Caco-2 (cell line): ENCODE data around the gene NSDHL. TPM values are rescaled to one million over a fixed set of nuclear protein-coding genes. Genes with fewer than 3 reads are reported as not detected.

Experiments
- BruUV-seq: library from RNA; stranded (reverse); fragments of 400-500 nt; replicated peaks from 2 replicates; lab custom pipeline; 2021; lab: Mats Ljungman, UMichigan
- CTCF ChIA-PET: fragments of 300-600 bp; sonication (Branson Sonifier 250); formaldehyde crosslinking; loops from one replicate; lab custom pipeline; 2022; ENCODE audit warnings: antibody characterized with exemption; lab: Charles Lee
- POLR2A ChIA-PET: fragments of 300-600 bp; sonication (Branson Sonifier 250); formaldehyde crosslinking; loops from one replicate; lab custom pipeline; 2022; ENCODE audit warnings: antibody characterized with exemption; lab: Charles Lee
- DNase-seq, 2 experiments: peaks; one replicate each; pipeline versions ENCODE4 v3.0.0 to v3.0.0-alpha.2; 2020 to 2022
- H3K27me3 ChIP-seq: replicated peaks from 2 replicates; pipeline ENCODE4 v1.6.0; 2011; ENCODE audit warnings: low read length; ENCODE audit not compliant: control insufficient read depth, insufficient read depth
- H3K36me3 ChIP-seq: 2 replicates; pipeline ENCODE4 v1.5.1; 2011; ENCODE audit warnings: low read length; ENCODE audit not compliant: control insufficient read depth, insufficient read depth
- H3K4me1 ChIP-seq: fragments of 250-450 bp; sonication (Bioruptor Pico); 2 replicates; pipeline ENCODE4 v1.5.1; 2020; ENCODE audit warnings: mild to moderate bottlenecking
- H3K4me3 ChIP-seq: 2 replicates; pipeline ENCODE4 v1.5.1; 2011; ENCODE audit warnings: low read depth, mild to moderate bottlenecking, control low read depth, low read length
- H3K9me3 ChIP-seq: fragments of 250-450 bp; sonication (Bioruptor Pico); 2 replicates; pipeline ENCODE4 v1.5.1; 2020; ENCODE audit warnings: mild to moderate bottlenecking, moderate library complexity
- H3K27ac Mint-ChIP-seq: one replicate; pipeline ENCODE4 v1.8.0; 2022; ENCODE audit warnings: mixed read lengths; ENCODE audit not compliant: unreplicated experiment
- H3K27me3 Mint-ChIP-seq: one replicate; pipeline ENCODE4 v1.8.0; 2022; ENCODE audit warnings: mixed read lengths; ENCODE audit not compliant: insufficient read depth, unreplicated experiment
- H3K36me3 Mint-ChIP-seq: one replicate; pipeline ENCODE4 v1.8.0; 2022; ENCODE audit warnings: mild to moderate bottlenecking, mixed read lengths; ENCODE audit not compliant: insufficient read depth, unreplicated experiment
- H3K4me1 Mint-ChIP-seq: one replicate; pipeline ENCODE4 v1.8.0; 2022; ENCODE audit warnings: low read depth, mixed read lengths; ENCODE audit not compliant: unreplicated experiment
- H3K4me3 Mint-ChIP-seq: one replicate; pipeline ENCODE4 v1.8.0; 2022; ENCODE audit warnings: mild to moderate bottlenecking, moderate library complexity, mixed read lengths; ENCODE audit not compliant: unreplicated experiment
- H3K9me3 Mint-ChIP-seq: one replicate; pipeline ENCODE4 v1.8.0; 2022; ENCODE audit warnings: mixed read lengths; ENCODE audit not compliant: unreplicated experiment
- intact Hi-C: fragments of 100-400 bp; cut with micrococcal nuclease; formaldehyde crosslinking; loops from one replicate; pipeline ENCODE4 v1.10.0; 2022; ENCODE audit not compliant: unreplicated experiment
- total RNA-seq: library from RNA; stranded (reverse); gene quantifications from 2 replicates; pipeline ENCODE4 v1.2.3, GENCODE V29; 2022
- TF ChIP-seq, protein P1 (sequence below), 2 experiments: fragments of 200-600 bp in 1 of 2; IDR thresholded peaks; 1 replicate in 1 of 2; 2 replicates in 1 of 2; pipeline versions ENCODE4 v1.5.1 to v1.8.0; 2011 to 2022; ENCODE audit warnings: antibody characterized with exemption in 1 of 2, control low read depth in 1 of 2, inconsistent platforms in 1 of 2, low read depth in 1 of 2, low read length in 1 of 2, mild to moderate bottlenecking in 1 of 2, moderate library complexity in 1 of 2; ENCODE audit not compliant: insufficient read depth in 1 of 2, severe bottlenecking in 1 of 2, unreplicated experiment in 1 of 2

Gene NSDHL
- total RNA-seq, 1 experiment from 2014 or later = 34.9 TPM

DNA sequence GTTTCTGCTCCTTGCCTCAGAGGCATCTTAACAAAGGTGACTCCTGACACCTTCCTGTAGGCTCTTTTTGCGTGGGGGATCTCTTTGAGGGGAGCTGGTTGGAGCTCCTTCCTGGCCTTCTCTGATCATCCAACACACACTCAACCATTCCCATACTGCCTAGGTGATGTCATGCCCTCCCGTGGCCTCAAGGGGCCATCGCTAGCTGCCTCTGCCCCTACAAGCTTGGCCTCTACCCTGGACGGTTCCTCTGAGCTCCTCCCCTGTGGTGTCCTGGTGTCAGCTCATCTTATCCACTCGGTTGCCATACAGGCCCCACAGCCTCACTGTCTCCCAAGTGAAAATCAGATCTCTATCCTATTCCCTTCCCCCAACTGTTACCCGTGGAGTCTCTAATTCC, 53.3 kb downstream of the NSDHL start:
- peaks cover 9% of the 10 kb centered on the region for H3K36me3 Mint-ChIP-seq
- peaks cover 5% of the 10 kb centered on the region for H3K27me3 Mint-ChIP-seq
- intact Hi-C loops = no loop called here
- ChIA-PET POLR2A (no interaction called here), CTCF (interaction anchor here (0.6 kb wide), 1 partner anchor 1123 kb away, joined by 3 read pairs; no protein-coding TSS in a partner anchor)
- no peaks in the 10 kb centered on the region for H3K36me3 ChIP-seq
- no peak for DNase-seq
- no peaks in the 10 kb centered on the region for H3K4me1 Mint-ChIP-seq
- no TSS peak for BruUV-seq
- H3K27me3 ChIP-seq = no peaks in the 10 kb centered on the region
- TF ChIP-seq, protein P1, sequence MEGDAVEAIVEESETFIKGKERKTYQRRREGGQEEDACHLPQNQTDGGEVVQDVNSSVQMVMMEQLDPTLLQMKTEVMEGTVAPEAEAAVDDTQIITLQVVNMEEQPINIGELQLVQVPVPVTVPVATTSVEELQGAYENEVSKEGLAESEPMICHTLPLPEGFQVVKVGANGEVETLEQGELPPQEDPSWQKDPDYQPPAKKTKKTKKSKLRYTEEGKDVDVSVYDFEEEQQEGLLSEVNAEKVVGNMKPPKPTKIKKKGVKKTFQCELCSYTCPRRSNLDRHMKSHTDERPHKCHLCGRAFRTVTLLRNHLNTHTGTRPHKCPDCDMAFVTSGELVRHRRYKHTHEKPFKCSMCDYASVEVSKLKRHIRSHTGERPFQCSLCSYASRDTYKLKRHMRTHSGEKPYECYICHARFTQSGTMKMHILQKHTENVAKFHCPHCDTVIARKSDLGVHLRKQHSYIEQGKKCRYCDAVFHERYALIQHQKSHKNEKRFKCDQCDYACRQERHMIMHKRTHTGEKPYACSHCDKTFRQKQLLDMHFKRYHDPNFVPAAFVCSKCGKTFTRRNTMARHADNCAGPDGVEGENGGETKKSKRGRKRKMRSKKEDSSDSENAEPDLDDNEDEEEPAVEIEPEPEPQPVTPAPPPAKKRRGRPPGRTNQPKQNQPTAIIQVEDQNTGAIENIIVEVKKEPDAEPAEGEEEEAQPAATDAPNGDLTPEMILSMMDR (IDR thresholded peaks at IDR 0.05; ENCODE audit: insufficient read depth in 1 of 2, low read depth in 1 of 2, low read length in 1 of 2, severe bottlenecking in 1 of 2, unreplicated experiment in 1 of 2) = no peak
- H3K4me3 Mint-ChIP-seq = no peak overlapping the region
- H3K9me3 Mint-ChIP-seq = no peaks in the 10 kb centered on the region
- H3K4me1 ChIP-seq = no peaks in the 10 kb centered on the region
- H3K4me3 ChIP-seq = no peak overlapping the region
- no peak overlapping the region for H3K27ac Mint-ChIP-seq
- no peaks in the 10 kb centered on the region for H3K9me3 ChIP-seq

DNA sequence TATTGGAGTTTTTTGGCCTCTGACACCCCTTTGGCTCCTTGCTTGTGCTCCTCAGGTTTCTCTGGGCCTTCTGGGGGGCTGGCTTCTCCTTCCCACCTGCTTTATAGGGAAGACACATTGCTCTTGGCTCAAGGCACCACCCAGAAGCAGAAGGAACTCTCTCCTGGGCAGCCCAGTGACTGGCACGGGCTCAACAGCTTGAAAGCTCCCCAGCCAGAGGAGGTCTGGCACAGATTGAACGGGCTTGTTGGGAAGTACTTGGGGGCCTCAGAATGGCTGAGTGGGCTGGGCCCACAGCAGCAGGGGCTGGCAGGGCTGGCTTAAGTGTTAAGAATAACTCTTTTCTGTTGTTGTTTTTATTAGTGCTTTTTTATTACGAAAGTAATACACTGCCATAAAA, 55.9 kb downstream of the NSDHL start:
- no peak overlapping the region for H3K4me3 ChIP-seq
- BruUV-seq = no TSS peak
- no peak overlapping the region for H3K4me3 Mint-ChIP-seq
- DNase-seq = no peak
- no peaks in the 10 kb centered on the region for H3K4me1 ChIP-seq
- H3K36me3 Mint-ChIP-seq = peaks cover 9% of the 10 kb centered on the region
- no peak overlapping the region for H3K27ac Mint-ChIP-seq
- H3K36me3 ChIP-seq = no peaks in the 10 kb centered on the region
- intact Hi-C loops = no loop called here
- ChIA-PET CTCF (no interaction called here), POLR2A (no interaction called here)
- no peaks in the 10 kb centered on the region for H3K9me3 Mint-ChIP-seq
- H3K27me3 ChIP-seq = no peaks in the 10 kb centered on the region
- H3K27me3 Mint-ChIP-seq = peaks cover 19% of the 10 kb centered on the region
- H3K4me1 Mint-ChIP-seq = no peaks in the 10 kb centered on the region
- TF ChIP-seq, protein P1 (IDR thresholded peaks at IDR 0.05; ENCODE audit: insufficient read depth in 1 of 2, low read depth in 1 of 2, low read length in 1 of 2, severe bottlenecking in 1 of 2, unreplicated experiment in 1 of 2) = no peak
- no peaks in the 10 kb centered on the region for H3K9me3 ChIP-seq

- CTCF ChIA-PET = interaction anchor here (0.6 kb wide), 1 partner anchor 13 kb away, joined by 5 read pairs; no protein-coding TSS in a partner anchor
- Mint-ChIP-seq H3K36me3 (no peaks in the 10 kb centered on the region), H3K27me3 (peaks cover 19% of the 10 kb centered on the region), H3K9me3 (no peaks in the 10 kb centered on the region), H3K4me3 (no peak overlapping the region), H3K27ac (no peak overlapping the region), H3K4me1 (peaks cover 12% of the 10 kb centered on the region)
- Histone ChIP-seq H3K9me3 (no peaks in the 10 kb centered on the region), H3K27me3 (no peaks in the 10 kb centered on the region), H3K36me3 (no peaks in the 10 kb centered on the region), H3K4me1 (peaks cover 8% of the 10 kb centered on the region), H3K4me3 (no peak overlapping the region)
- no peak for DNase-seq
- POLR2A ChIA-PET = no interaction called here
- intact Hi-C loops = no loop called here
- BruUV-seq = no TSS peak
- TF ChIP-seq, protein P1 (IDR thresholded peaks at IDR 0.05; ENCODE audit: insufficient read depth in 1 of 2, low read depth in 1 of 2, low read length in 1 of 2, severe bottlenecking in 1 of 2, unreplicated experiment in 1 of 2) = no peak
Measured at GRCh38 chrX:152892499-152892898, 61.6 kb downstream of the NSDHL start.
